CD4-positive, alpha-beta T cell treated with Interleukin-10 for 1 hour (primary cell): Measurements from ENCODE around the gene CTTNBP2.

ENCODE experiments used
- DNase-seq: peaks from one replicate; pipeline ENCODE4 v3.0.0-alpha.2; 2020

Gene CTTNBP2

GRCh38 chr7:117870448-117871130, 2.7 kb downstream of the CTTNBP2 start:
- DNase-seq, result no peak

GRCh38 chr7:117869374-117869773, 3.9 kb downstream of the CTTNBP2 start:
- DNase-seq, result no peak

GRCh38 chr7:117863618-117864017, 9.6 kb downstream of the CTTNBP2 start:
- no peak for DNase-seq

GRCh38 chr7:117862378-117862777, 10.9 kb downstream of the CTTNBP2 start:
- DNase-seq, result no peak

GRCh38 chr7:117859246-117859812, 13.9 kb downstream of the CTTNBP2 start:
- DNase-seq, result no peak

- no peak for DNase-seq
Observed at GRCh38 chr7:117858712-117859111, 14.5 kb downstream of the CTTNBP2 start.

- no peak for DNase-seq
Observed at GRCh38 chr7:117857718-117858117, 15.5 kb downstream of the CTTNBP2 start.

- DNase-seq, result no peak
Observed at GRCh38 chr7:117856196-117856595, 17.0 kb downstream of the CTTNBP2 start.

GRCh38 chr7:117854186-117854585, 19.1 kb downstream of the CTTNBP2 start:
- no peak for DNase-seq

GRCh38 chr7:117848941-117849340, 24.3 kb downstream of the CTTNBP2 start:
- no peak for DNase-seq

GRCh38 chr7:117844678-117845077, 28.6 kb downstream of the CTTNBP2 start:
- no peak for DNase-seq

GRCh38 chr7:117841611-117842010, 31.6 kb downstream of the CTTNBP2 start:
- DNase-seq, result no peak

GRCh38 chr7:117841011-117841410, 32.2 kb downstream of the CTTNBP2 start:
- no peak for DNase-seq

- DNase-seq, result no peak
Observed at GRCh38 chr7:117839507-117839906, 33.7 kb downstream of the CTTNBP2 start.

GRCh38 chr7:117837841-117838240, 35.4 kb downstream of the CTTNBP2 start:
- no peak for DNase-seq

GRCh38 chr7:117835016-117835664, 38.1 kb downstream of the CTTNBP2 start:
- no peak for DNase-seq

GRCh38 chr7:117830422-117830954, 42.8 kb downstream of the CTTNBP2 start:
- no peak for DNase-seq

- DNase-seq, result no peak
Observed at GRCh38 chr7:117829450-117830117, 43.7 kb downstream of the CTTNBP2 start.

GRCh38 chr7:117828825-117829224, 44.4 kb downstream of the CTTNBP2 start:
- no peak for DNase-seq

- no peak for DNase-seq
Observed at GRCh38 chr7:117827862-117828261, 45.4 kb downstream of the CTTNBP2 start.

- DNase-seq, result no peak
Observed at GRCh38 chr7:117825132-117825531, 48.1 kb downstream of the CTTNBP2 start.

GRCh38 chr7:117824592-117824991, 48.6 kb downstream of the CTTNBP2 start:
- DNase-seq, result no peak

- no peak for DNase-seq
Observed at GRCh38 chr7:117819558-117819957, 53.7 kb downstream of the CTTNBP2 start.

- DNase-seq, result no peak
Observed at GRCh38 chr7:117818232-117818631, 55.0 kb downstream of the CTTNBP2 start.
